HepG2 (cell line): Measurements from ENCODE around the gene VASN. TPM values are rescaled to one million over a fixed set of nuclear protein-coding genes. Genes with fewer than 3 reads are reported as not detected.
A peak's percentile ranks its signal among the peaks of the same experiment; 100 is the strongest.

Source experiments
- ADNP ChIP-seq: sonication (generic); formaldehyde crosslinking; IDR thresholded peaks from 2 replicates; pipeline ENCODE4 v1.4.0; 2020; ENCODE audit warnings: missing genetic modification reagents
- HCFC1 ChIP-seq: fragments of 150-350 bp; IDR thresholded peaks from 2 replicates; pipeline ENCODE4 v1.6.1; 2014; ENCODE audit warnings: low read depth, low read length
- KDM1A ChIP-seq: IDR thresholded peaks from 2 replicates; pipeline ENCODE4 v1.6.1; 2016; ENCODE audit warnings: missing compliant biosample characterization
- NFIC ChIP-seq: IDR thresholded peaks from 2 replicates; pipeline ENCODE4 v1.6.1; 2012; ENCODE audit warnings: mild to moderate bottlenecking, low read length, inconsistent platforms
- NR2F6 ChIP-seq, 2 experiments: IDR thresholded peaks; 2 replicates each; pipeline ENCODE4 v1.6.1; 2016; ENCODE audit warnings: antibody characterized with exemption in 1 of 2, mild to moderate bottlenecking in 1 of 2
- PHF8 ChIP-seq: sonication (generic); formaldehyde crosslinking; IDR thresholded peaks from 2 replicates; pipeline ENCODE4 v1.5.0; 2020; ENCODE audit warnings: missing genetic modification reagents
- RFXAP ChIP-seq: sonication (generic); formaldehyde crosslinking; IDR thresholded peaks from 2 replicates; pipeline ENCODE4 v1.4.0; 2020; ENCODE audit warnings: missing genetic modification reagents, borderline replicate concordance
- SAFB2 ChIP-seq: sonication (generic); formaldehyde crosslinking; IDR thresholded peaks from 2 replicates; pipeline ENCODE4 v1.5.1; 2020; ENCODE audit warnings: missing genetic modification reagents, low read depth, mild to moderate bottlenecking, borderline replicate concordance
- TAF15 ChIP-seq: fragments of 200-400 bp; formaldehyde crosslinking; IDR thresholded peaks from one replicate; pipeline ENCODE4 v1.6.1; 2018; ENCODE audit warnings: mild to moderate bottlenecking, low read depth, low read length; ENCODE audit not compliant: poor library complexity, severe bottlenecking
- THYN1 ChIP-seq: sonication (generic); formaldehyde crosslinking; IDR thresholded peaks from 2 replicates; pipeline ENCODE4 v1.8.1; 2023; ENCODE audit warnings: low read depth, mild to moderate bottlenecking, moderate library complexity, missing genetic modification reagents, borderline replicate concordance
- TMF1 ChIP-seq: sonication (generic); formaldehyde crosslinking; IDR thresholded peaks from 2 replicates; pipeline ENCODE4 v1.8.1; 2022; ENCODE audit warnings: low read depth, missing genetic modification reagents
- TRIM24 ChIP-seq: sonication (generic); formaldehyde crosslinking; IDR thresholded peaks from 2 replicates; pipeline ENCODE4 v1.8.0; 2022; ENCODE audit warnings: mild to moderate bottlenecking, missing genetic modification reagents
- XRCC5 ChIP-seq: fragments of 200-400 bp; formaldehyde crosslinking; optimal IDR thresholded peaks from 2 replicates; pipeline ENCODE3; 2017; ENCODE audit warnings: mild to moderate bottlenecking, low read length
- YEATS2 ChIP-seq: sonication (generic); formaldehyde crosslinking; IDR thresholded peaks from 2 replicates; pipeline ENCODE4 v1.4.0; 2020; ENCODE audit warnings: missing genetic modification reagents, borderline replicate concordance
- ZNF121 ChIP-seq: sonication (generic); formaldehyde crosslinking; IDR thresholded peaks from 2 replicates; pipeline ENCODE4 v1.5.0; 2020; ENCODE audit warnings: mild to moderate bottlenecking, missing genetic modification reagents
- ZNF317 ChIP-seq: sonication (generic); formaldehyde crosslinking; IDR thresholded peaks from 2 replicates; pipeline ENCODE4 v1.5.0; 2020; ENCODE audit warnings: mild to moderate bottlenecking, missing genetic modification reagents
- ZNF550 ChIP-seq: sonication (generic); formaldehyde crosslinking; IDR thresholded peaks from 2 replicates; pipeline ENCODE4 v1.4.0; 2020; ENCODE audit warnings: mild to moderate bottlenecking, missing genetic modification reagents, borderline replicate concordance
- ZNF652 ChIP-seq: IDR thresholded peaks from 2 replicates; pipeline ENCODE4 v1.6.1; 2016; ENCODE audit warnings: low read depth, borderline replicate concordance
- polyA plus RNA-seq, 8 experiments: library from polyadenylated mRNA; depleted of rRNA in 3 of 8; stranded (reverse) in 7 of 8; unstranded in 1 of 8; fragments of >200 nt; fragmentation: Illumina TruSeq in 4 of 8; extraction: Trizol in 4 of 8; gene quantifications; 2 replicates each; pipeline versions ENCODE4 v1.2.1 to v1.2.3, GENCODE V29; 2011 to 2016; ENCODE audit warnings: low read depth in 4 of 8, missing spikeins in 1 of 8, mixed read lengths in 1 of 8; ENCODE audit not compliant: insufficient read depth in 1 of 8
- total RNA-seq, 5 experiments: library from RNA; depleted of rRNA; stranded (reverse); fragments of >200 nt; fragmentation: Illumina TruSeq; extraction: Trizol; gene quantifications; 2 replicates each; pipeline ENCODE4 v1.2.3, GENCODE V29; 2016; ENCODE audit warnings: low read depth in 1 of 5
- TF ChIP-seq, protein P1 (sequence below): sonication (generic); formaldehyde crosslinking; IDR thresholded peaks from 2 replicates; pipeline ENCODE4 v1.4.0; 2020; ENCODE audit warnings: low read depth, missing genetic modification reagents
- TF ChIP-seq, protein P2 (sequence below): sonication (generic); formaldehyde crosslinking; IDR thresholded peaks from 2 replicates; pipeline ENCODE4 v1.9.0; 2021; ENCODE audit warnings: missing genetic modification reagents, mild to moderate bottlenecking, borderline replicate concordance
- TF ChIP-seq, protein P3 (sequence below): sonication (generic); formaldehyde crosslinking; IDR thresholded peaks from 2 replicates; pipeline ENCODE4 v1.5.0; 2020; ENCODE audit warnings: mild to moderate bottlenecking, missing genetic modification reagents

The VASN gene
- total and polyA plus RNA-seq, 2 of the 13 experiments (the other 11 are each of a cell fraction or from before 2014, with no cell fraction given) = 8.4 to 18.2 TPM

DNA sequence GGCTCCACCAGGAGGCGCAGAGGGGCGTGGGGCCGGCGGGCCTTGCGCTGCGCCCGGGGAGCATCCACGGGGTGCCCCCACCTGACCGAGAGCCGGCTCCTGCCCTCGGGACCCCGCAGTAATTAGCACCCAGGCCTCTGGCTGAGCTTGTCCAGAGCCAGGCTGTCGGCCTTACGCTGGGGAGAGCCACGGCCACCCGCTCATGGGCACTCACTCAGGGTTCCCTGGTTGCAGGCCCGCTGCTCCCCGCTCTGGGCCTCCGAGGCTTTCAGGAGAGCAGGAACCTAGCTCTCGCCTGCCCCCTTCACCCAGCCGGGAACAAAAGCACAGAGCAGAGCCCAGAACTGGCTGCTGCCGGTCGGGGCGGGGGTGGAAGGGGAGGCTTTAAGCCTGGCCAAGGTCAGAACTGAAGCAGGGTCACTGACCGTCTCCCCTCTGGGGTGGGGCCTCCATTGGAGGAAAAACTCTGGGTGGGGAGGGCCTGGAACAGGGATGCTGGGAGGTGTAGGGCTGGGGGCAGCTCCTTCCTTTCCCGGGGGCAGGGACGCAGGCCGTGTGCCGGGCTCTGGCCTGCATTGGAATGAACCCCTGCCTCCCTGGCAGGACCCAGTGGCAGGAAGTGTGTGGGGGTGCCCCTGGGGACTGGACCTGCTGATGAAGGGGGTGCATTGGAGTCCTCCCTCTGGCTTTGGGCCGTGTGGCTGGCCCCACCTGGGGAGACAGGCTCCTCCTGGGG lies 43.4 kb upstream of the VASN start (continued):
- TF ChIP-seq THYN1 (no peak), HCFC1 (no peak), ZNF121 (CRISPR knock-in tag) (no peak), SAFB2 (CRISPR knock-in tag) (no peak), KDM1A (CRISPR knock-in tag) (no peak), PHF8 (CRISPR knock-in tag) (peak; percentile 79), TMF1 (CRISPR knock-in tag) (no peak), TAF15 (peak; percentile 57), NFIC (no peak), NR2F6 (IDR thresholded peaks at IDR 0.05) (peak; percentile 67), NR2F6 (CRISPR knock-in tag; IDR thresholded peaks at IDR 0.05) (peak; percentile 80), ZNF550 (no peak), XRCC5 (peak; percentile 94), ADNP (CRISPR knock-in tag) (no peak), YEATS2 (CRISPR knock-in tag) (peak; percentile 60; the same call in 1 of the 2 replicates), ZNF652 (CRISPR knock-in tag) (peak; percentile 36; the same call in 1 of the 2 replicates), ZNF317 (CRISPR knock-in tag) (peak; percentile 57; the same call in 1 of the 2 replicates), RFXAP (CRISPR knock-in tag) (peak; percentile 65; the same call in 1 of the 2 replicates), TRIM24 (no peak)
- TF ChIP-seq, protein P1, sequence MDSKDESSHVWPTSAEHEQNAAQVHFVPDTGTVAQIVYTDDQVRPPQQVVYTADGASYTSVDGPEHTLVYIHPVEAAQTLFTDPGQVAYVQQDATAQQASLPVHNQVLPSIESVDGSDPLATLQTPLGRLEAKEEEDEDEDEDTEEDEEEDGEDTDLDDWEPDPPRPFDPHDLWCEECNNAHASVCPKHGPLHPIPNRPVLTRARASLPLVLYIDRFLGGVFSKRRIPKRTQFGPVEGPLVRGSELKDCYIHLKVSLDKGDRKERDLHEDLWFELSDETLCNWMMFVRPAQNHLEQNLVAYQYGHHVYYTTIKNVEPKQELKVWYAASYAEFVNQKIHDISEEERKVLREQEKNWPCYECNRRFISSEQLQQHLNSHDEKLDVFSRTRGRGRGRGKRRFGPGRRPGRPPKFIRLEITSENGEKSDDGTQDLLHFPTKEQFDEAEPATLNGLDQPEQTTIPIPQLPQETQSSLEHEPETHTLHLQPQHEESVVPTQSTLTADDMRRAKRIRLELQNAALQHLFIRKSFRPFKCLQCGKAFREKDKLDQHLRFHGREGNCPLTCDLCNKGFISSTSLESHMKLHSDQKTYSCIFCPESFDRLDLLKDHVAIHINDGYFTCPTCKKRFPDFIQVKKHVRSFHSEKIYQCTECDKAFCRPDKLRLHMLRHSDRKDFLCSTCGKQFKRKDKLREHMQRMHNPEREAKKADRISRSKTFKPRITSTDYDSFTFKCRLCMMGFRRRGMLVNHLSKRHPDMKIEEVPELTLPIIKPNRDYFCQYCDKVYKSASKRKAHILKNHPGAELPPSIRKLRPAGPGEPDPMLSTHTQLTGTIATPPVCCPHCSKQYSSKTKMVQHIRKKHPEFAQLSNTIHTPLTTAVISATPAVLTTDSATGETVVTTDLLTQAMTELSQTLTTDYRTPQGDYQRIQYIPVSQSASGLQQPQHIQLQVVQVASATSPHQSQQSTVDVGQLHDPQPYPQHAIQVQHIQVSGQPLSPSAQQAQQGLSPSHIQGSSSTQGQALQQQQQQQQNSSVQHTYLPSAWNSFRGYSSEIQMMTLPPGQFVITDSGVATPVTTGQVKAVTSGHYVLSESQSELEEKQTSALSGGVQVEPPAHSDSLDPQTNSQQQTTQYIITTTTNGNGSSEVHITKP (CRISPR knock-in tag) = peak; percentile 77; the same call in 1 of the 2 replicates
- TF ChIP-seq, protein P2, sequence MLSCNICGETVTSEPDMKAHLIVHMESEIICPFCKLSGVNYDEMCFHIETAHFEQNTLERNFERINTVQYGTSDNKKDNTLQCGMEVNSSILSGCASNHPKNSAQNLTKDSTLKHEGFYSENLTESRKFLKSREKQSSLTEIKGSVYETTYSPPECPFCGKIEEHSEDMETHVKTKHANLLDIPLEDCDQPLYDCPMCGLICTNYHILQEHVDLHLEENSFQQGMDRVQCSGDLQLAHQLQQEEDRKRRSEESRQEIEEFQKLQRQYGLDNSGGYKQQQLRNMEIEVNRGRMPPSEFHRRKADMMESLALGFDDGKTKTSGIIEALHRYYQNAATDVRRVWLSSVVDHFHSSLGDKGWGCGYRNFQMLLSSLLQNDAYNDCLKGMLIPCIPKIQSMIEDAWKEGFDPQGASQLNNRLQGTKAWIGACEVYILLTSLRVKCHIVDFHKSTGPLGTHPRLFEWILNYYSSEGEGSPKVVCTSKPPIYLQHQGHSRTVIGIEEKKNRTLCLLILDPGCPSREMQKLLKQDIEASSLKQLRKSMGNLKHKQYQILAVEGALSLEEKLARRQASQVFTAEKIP (CRISPR knock-in tag) = no peak
- TF ChIP-seq, protein P3, sequence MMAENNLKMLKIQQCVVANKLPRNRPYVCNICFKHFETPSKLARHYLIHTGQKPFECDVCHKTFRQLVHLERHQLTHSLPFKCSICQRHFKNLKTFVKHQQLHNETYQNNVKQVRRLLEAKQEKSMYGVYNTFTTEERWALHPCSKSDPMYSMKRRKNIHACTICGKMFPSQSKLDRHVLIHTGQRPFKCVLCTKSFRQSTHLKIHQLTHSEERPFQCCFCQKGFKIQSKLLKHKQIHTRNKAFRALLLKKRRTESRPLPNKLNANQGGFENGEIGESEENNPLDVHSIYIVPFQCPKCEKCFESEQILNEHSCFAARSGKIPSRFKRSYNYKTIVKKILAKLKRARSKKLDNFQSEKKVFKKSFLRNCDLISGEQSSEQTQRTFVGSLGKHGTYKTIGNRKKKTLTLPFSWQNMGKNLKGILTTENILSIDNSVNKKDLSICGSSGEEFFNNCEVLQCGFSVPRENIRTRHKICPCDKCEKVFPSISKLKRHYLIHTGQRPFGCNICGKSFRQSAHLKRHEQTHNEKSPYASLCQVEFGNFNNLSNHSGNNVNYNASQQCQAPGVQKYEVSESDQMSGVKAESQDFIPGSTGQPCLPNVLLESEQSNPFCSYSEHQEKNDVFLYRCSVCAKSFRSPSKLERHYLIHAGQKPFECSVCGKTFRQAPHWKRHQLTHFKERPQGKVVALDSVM (CRISPR knock-in tag) = peak; percentile 64
